Left lung (tissue), 10 donors: ENCODE results near the gene VHLL. TPM values are rescaled to one million over a fixed set of nuclear protein-coding genes. Genes with fewer than 3 reads are reported as not detected.
"Not testable (repeated sequence)": the region's sequence is repeated elsewhere in the genome, so short reads cannot be mapped to it uniquely, and the experiment has no call there.

Experiments used
- ATAC-seq: fragments of 200-7000 bp; cut with Tn5 transposase; one replicate; pipeline ENCODE4 v1.9.1; 2020; ENCODE audit warnings: moderate library complexity
- DNase-seq, 4 donors: peaks; one replicate each; pipeline ENCODE4 v3.0.0-alpha.2; 2013 to 2020
- H3K27ac ChIP-seq, 2 donors: fragments of 200-600 bp; sonication (generic) in 1 of 2; one replicate each; pipeline versions ENCODE4 v1.5.0 to v1.8.0; 2020 to 2021
- H3K27me3 ChIP-seq, 2 donors: fragments of 200-600 bp; sonication (generic) in 1 of 2; one replicate each; pipeline versions ENCODE4 v1.5.0 to v1.8.0; 2020 to 2021
- H3K36me3 ChIP-seq, 2 donors: fragments of 200-600 bp; sonication (generic) in 1 of 2; one replicate each; pipeline versions ENCODE4 v1.5.0 to v1.8.0; 2020 to 2021
- H3K4me1 ChIP-seq, 2 donors: fragments of 200-600 bp; one replicate each; pipeline ENCODE4 v1.8.0; 2021
- H3K4me3 ChIP-seq, 2 donors: fragments of 200-600 bp; sonication (generic) in 1 of 2; one replicate each; pipeline versions ENCODE4 v1.5.0 to v1.8.0; 2020 to 2021; ENCODE audit warnings: mild to moderate bottlenecking in 1 of 2
- H3K9me3 ChIP-seq, 2 donors: fragments of 200-600 bp; sonication (generic) in 1 of 2; one replicate each; pipeline versions ENCODE4 v1.5.0 to v1.8.0; 2020 to 2021
- CTCF ChIP-seq, 2 donors: fragments of 200-600 bp; sonication (generic) in 1 of 2; IDR thresholded peaks; one replicate each; pipeline versions ENCODE4 v1.5.0 to v1.8.0; 2021; ENCODE audit warnings: antibody characterized with exemption in 2 of 2
- intact Hi-C, 2 donors: fragments of 100-400 bp; cut with DNase I; formaldehyde crosslinking; loops; one replicate each; pipeline versions ENCODE4 v1.11.2 to v1.14.2; 2022
- polyA plus RNA-seq, 6 donors: library from polyadenylated mRNA; unstranded; fragments of 120-200 nt; gene quantifications; one replicate each; pipeline ENCODE4 v1.2.1, GENCODE V29; 2013; ENCODE audit not compliant: insufficient read length in 6 of 6
- total RNA-seq, 2 donors: library from RNA; stranded (reverse); fragmentation: NEBNext Ultra II Directional; extraction: Animal tissue kit (Norgen Biotek cat#: 25700); gene quantifications; one replicate each; pipeline ENCODE4 v1.2.1, GENCODE V29; 2021
- donor health status: DM: no; HTN: yes; CAD: no.
- donor health status: DM: no; HTN: no; CAD: no.

VHLL gene
- total and polyA plus RNA-seq, 8 donors = not detected

GRCh38 chr1:156336242-156336641, 37.1 kb upstream of the VHLL start:
- Histone ChIP-seq H3K27me3 (no peaks in the 10 kb centered on the region), H3K4me1 (peaks cover 12 to 20% of the 10 kb centered on the region in 2 donors), H3K4me3 (peak overlapping the region in 1 of 2 donors; percentile 78), H3K36me3 (peaks cover 5 to 44% of the 10 kb centered on the region in 2 donors), H3K27ac (no peak overlapping the region), H3K9me3 (no peaks in the 10 kb centered on the region)
- TF ChIP-seq CTCF (IDR thresholded peaks at IDR 0.05) = no peak
- ATAC-seq (no peak), DNase-seq (no peak)
- intact Hi-C loops = no loop called here

GRCh38 chr1:156323179-156323578, 24.1 kb upstream of the VHLL start:
- H3K36me3 ChIP-seq = peaks cover 0 to 90% of the 10 kb centered on the region in 2 donors
- H3K27ac ChIP-seq, ATAC-seq, intact Hi-C loops, H3K27me3 ChIP-seq, H3K4me3 ChIP-seq, DNase-seq, H3K9me3 ChIP-seq, H3K4me1 ChIP-seq: not testable (repeated sequence)

- no peaks in the 10 kb centered on the region for H3K9me3 ChIP-seq
- no peak overlapping the region for H3K27ac ChIP-seq
- no peaks in the 10 kb centered on the region for H3K27me3 ChIP-seq
- no peaks in the 10 kb centered on the region for H3K4me1 ChIP-seq
- ATAC-seq (no peak), DNase-seq (no peak)
- H3K36me3 ChIP-seq = peaks cover 3 to 100% of the 10 kb centered on the region in 2 donors
- intact Hi-C loops = no loop called here
- no peak overlapping the region for H3K4me3 ChIP-seq
- TF ChIP-seq CTCF (IDR thresholded peaks at IDR 0.05) = no peak
Observed at GRCh38 chr1:156320560-156320959, 21.5 kb upstream of the VHLL start.

GRCh38 chr1:156319664-156320063, 20.6 kb upstream of the VHLL start:
- ATAC-seq (peak; percentile 21), DNase-seq (peak in 1 of 4 donors; percentile 16)
- Histone ChIP-seq H3K9me3 (no peaks in the 10 kb centered on the region), H3K27me3 (no peaks in the 10 kb centered on the region), H3K4me1 (no peaks in the 10 kb centered on the region), H3K27ac (no peak overlapping the region), H3K36me3 (peaks cover 3 to 100% of the 10 kb centered on the region in 2 donors), H3K4me3 (no peak overlapping the region)
- TF ChIP-seq CTCF (IDR thresholded peaks at IDR 0.05) = peak; percentile 27 to 34
- intact Hi-C loops = no loop called here

GRCh38 chr1:156316909-156317308, 17.8 kb upstream of the VHLL start:
- intact Hi-C loops = no loop called here
- no peak for TF ChIP-seq CTCF (IDR thresholded peaks at IDR 0.05)
- DNase-seq (no peak), ATAC-seq (no peak)
- Histone ChIP-seq H3K36me3 (peaks cover 3 to 100% of the 10 kb centered on the region in 2 donors), H3K27me3 (no peaks in the 10 kb centered on the region), H3K27ac (no peak overlapping the region), H3K4me1 (no peaks in the 10 kb centered on the region), H3K9me3 (no peaks in the 10 kb centered on the region), H3K4me3 (no peak overlapping the region)

GRCh38 chr1:156310962-156311361, 11.9 kb upstream of the VHLL start:
- DNase-seq = no peak
- Histone ChIP-seq H3K9me3 (no peaks in the 10 kb centered on the region), H3K4me3 (no peak overlapping the region), H3K4me1 (peaks cover 0 to 8% of the 10 kb centered on the region in 2 donors), H3K27ac (no peak overlapping the region), H3K36me3 (peaks cover 0 to 100% of the 10 kb centered on the region in 2 donors), H3K27me3 (no peaks in the 10 kb centered on the region)
- intact Hi-C loops = no loop called here
- ATAC-seq = no peak
- no peak for TF ChIP-seq CTCF (IDR thresholded peaks at IDR 0.05)
